Stomach (tissue), 9 donors: ENCODE results near the gene INSM1. TPM values are rescaled to one million over a fixed set of nuclear protein-coding genes. Genes with fewer than 3 reads are reported as not detected.

ENCODE experiments used
- DNase-seq, 2 donors: peaks; one replicate each; pipeline versions ENCODE4 v3.0.0 to v3.0.0-alpha.2; 2013 to 2019
- H3K27ac ChIP-seq, 5 donors: fragments of 200-600 bp in 4 of 5; sonication (generic) in 4 of 5; one replicate each; pipeline ENCODE4 v1.5.1; 2013 to 2019; ENCODE audit warnings: mild to moderate bottlenecking in 1 of 5, moderate library complexity in 1 of 5
- H3K27me3 ChIP-seq, 3 donors: fragments of 200-600 bp; sonication (generic); one replicate each; pipeline ENCODE4 v1.5.1; 2017 to 2019; ENCODE audit warnings: mixed run types in 1 of 3
- H3K36me3 ChIP-seq, 4 donors: fragments of 200-600 bp; sonication (generic); 1 replicate in 3 of 4; 2 replicates in 1 of 4; pipeline ENCODE4 v1.5.1; 2016 to 2019
- H3K4me1 ChIP-seq, 4 donors: fragments of 200-600 bp; sonication (generic); one replicate each; pipeline ENCODE4 v1.5.1; 2016 to 2019
- H3K4me3 ChIP-seq, 4 donors: fragments of 200-600 bp; sonication (generic) in 3 of 4; one replicate each; pipeline ENCODE4 v1.5.1; 2016 to 2019; ENCODE audit warnings: mild to moderate bottlenecking in 1 of 4
- H3K9me3 ChIP-seq, 4 donors: fragments of 200-600 bp; sonication (generic); one replicate each; pipeline ENCODE4 v1.5.1; 2016 to 2019
- EP300 ChIP-seq: sonication (generic); formaldehyde crosslinking; IDR thresholded peaks from one replicate; pipeline ENCODE4 v1.6.1; 2017; ENCODE audit warnings: antibody characterized with exemption
- POLR2A ChIP-seq, 4 donors: fragments of 450-650 bp; IDR thresholded peaks; one replicate each; pipeline ENCODE4 v1.6.1; 2016; ENCODE audit warnings: antibody characterized with exemption in 4 of 4, control low read depth in 2 of 4, mild to moderate bottlenecking in 1 of 4, moderate library complexity in 1 of 4
- POLR2AphosphoS5 ChIP-seq, 3 donors: sonication (generic); formaldehyde crosslinking; IDR thresholded peaks; one replicate each; pipeline ENCODE4 v1.6.1; 2016; ENCODE audit warnings: antibody characterized with exemption in 3 of 3
- WGBS, 5 donors: extraction: QIAGEN DNeasy Blood & Tissue Kit in 3 of 5; methylation state at CpG; one replicate each; pipeline versions ENCODE4 v1.1.5 to v1.1.7; 2013 to 2018; 5-methylcytosine and 5-hydroxymethylcytosine counted together
- intact Hi-C: fragments of 100-400 bp; cut with DNase I; formaldehyde crosslinking; loops from one replicate; pipeline ENCODE4 v1.15.1; 2023; ENCODE audit warnings: low total_unique reads
- polyA plus RNA-seq, 3 donors: library from polyadenylated mRNA; stranded (reverse); fragments of 200-250 nt; gene quantifications; one replicate each; pipeline ENCODE4 v1.2.3, GENCODE V29; 2013
- total RNA-seq, 5 donors: library from RNA; depleted of rRNA; stranded (reverse); fragments of >200 nt; gene quantifications; one replicate each; pipeline versions ENCODE4 v1.1.0 to v1.2.3, GENCODE V29; 2014 to 2016
- TF ChIP-seq, protein P1 (sequence below), 7 experiments: fragments of 450-650 bp in 4 of 7; fragments of 200-600 bp in 3 of 7; sonication (generic) in 3 of 7; IDR thresholded peaks; one replicate each; pipeline ENCODE4 v1.5.1; 2016 to 2019; ENCODE audit warnings: antibody characterized with exemption in 7 of 7, control low read depth in 2 of 7, mild to moderate bottlenecking in 1 of 7
- donor health status: healthy with polysubstance abuse.
- donor health status: Bipolar disorder and iron deficiency.
- donor health status: healthy.

Gene INSM1
- total and polyA plus RNA-seq, 8 donors = 0.48 to 23.2 (median 2.0) TPM; not detected in 3

DNA sequence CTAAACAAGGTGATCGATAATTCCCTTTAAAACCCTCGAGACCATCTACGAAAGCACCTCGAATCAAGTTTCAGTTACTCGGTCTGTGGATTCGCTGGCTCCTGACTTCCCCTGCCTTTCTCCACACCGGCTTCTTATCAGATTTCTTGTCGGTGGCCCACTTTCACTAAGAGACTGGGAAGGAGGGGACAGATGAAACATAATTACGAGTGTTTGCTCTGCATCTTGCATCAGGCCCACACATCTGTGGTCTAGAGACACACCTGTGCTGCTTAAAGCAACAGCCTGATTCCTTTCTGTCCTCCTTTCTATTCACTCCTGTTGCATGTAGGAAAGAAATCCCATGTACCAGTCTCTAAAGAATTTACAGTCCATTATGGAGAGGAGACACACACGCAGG lies 37.7 kb downstream of the INSM1 start:
- Histone ChIP-seq H3K36me3 (peaks cover 0 to 68% (median 48%) of the 10 kb centered on the region in 4 donors), H3K4me1 (peaks cover 0 to 12% (median 6%) of the 10 kb centered on the region in 4 donors), H3K27ac (no peak overlapping the region), H3K4me3 (no peak overlapping the region), H3K9me3 (no peaks in the 10 kb centered on the region), H3K27me3 (no peaks in the 10 kb centered on the region)
- intact Hi-C loops = no loop called here
- DNase-seq = no peak
- no peak for TF ChIP-seq POLR2A (IDR thresholded peaks at IDR 0.05)
- no peak for TF ChIP-seq POLR2AphosphoS5 (IDR thresholded peaks at IDR 0.05)
- TF ChIP-seq EP300 = no peak
- TF ChIP-seq, protein P1, sequence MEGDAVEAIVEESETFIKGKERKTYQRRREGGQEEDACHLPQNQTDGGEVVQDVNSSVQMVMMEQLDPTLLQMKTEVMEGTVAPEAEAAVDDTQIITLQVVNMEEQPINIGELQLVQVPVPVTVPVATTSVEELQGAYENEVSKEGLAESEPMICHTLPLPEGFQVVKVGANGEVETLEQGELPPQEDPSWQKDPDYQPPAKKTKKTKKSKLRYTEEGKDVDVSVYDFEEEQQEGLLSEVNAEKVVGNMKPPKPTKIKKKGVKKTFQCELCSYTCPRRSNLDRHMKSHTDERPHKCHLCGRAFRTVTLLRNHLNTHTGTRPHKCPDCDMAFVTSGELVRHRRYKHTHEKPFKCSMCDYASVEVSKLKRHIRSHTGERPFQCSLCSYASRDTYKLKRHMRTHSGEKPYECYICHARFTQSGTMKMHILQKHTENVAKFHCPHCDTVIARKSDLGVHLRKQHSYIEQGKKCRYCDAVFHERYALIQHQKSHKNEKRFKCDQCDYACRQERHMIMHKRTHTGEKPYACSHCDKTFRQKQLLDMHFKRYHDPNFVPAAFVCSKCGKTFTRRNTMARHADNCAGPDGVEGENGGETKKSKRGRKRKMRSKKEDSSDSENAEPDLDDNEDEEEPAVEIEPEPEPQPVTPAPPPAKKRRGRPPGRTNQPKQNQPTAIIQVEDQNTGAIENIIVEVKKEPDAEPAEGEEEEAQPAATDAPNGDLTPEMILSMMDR (IDR thresholded peaks at IDR 0.05) = no peak
- 72 to 89% (median 82%) methylated on average over 10 of the region's 10 CpGs for WGBS, 5 donors

DNA sequence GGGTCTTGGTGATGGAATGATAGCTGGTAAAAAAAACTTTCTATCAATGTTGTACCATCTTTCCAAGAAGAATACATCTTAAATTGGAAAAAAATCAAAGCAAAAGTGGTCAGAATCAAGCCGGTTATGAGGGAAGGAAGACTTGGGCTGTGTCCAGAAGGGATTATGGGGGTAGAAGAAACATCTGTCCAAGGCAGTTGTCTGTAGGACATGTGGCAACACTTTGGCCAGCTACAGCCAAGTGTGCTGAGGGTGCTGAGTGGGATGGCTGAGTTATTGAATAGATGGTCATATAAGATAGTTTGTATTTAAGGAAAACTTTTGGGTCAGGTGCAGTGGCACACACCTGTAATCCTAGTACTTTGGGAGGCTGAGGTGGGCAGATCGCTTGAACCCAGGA lies 38.4 kb downstream of the INSM1 start:
- 79 to 89% (median 84%) methylated on average over 2 of the region's 2 CpGs for WGBS, 5 donors
- no peaks in the 10 kb centered on the region for H3K9me3 ChIP-seq
- H3K27ac ChIP-seq = no peak overlapping the region
- H3K36me3 ChIP-seq = peaks cover 0 to 64% (median 49%) of the 10 kb centered on the region in 4 donors
- TF ChIP-seq, protein P1 (IDR thresholded peaks at IDR 0.05) = no peak
- TF ChIP-seq EP300 = no peak
- TF ChIP-seq POLR2A (IDR thresholded peaks at IDR 0.05) = no peak
- TF ChIP-seq POLR2AphosphoS5 (IDR thresholded peaks at IDR 0.05) = no peak
- H3K27me3 ChIP-seq = no peaks in the 10 kb centered on the region
- DNase-seq = no peak
- H3K4me1 ChIP-seq = peaks cover 0 to 19% (median 12%) of the 10 kb centered on the region in 4 donors
- intact Hi-C loops = no loop called here
- no peak overlapping the region for H3K4me3 ChIP-seq

DNA sequence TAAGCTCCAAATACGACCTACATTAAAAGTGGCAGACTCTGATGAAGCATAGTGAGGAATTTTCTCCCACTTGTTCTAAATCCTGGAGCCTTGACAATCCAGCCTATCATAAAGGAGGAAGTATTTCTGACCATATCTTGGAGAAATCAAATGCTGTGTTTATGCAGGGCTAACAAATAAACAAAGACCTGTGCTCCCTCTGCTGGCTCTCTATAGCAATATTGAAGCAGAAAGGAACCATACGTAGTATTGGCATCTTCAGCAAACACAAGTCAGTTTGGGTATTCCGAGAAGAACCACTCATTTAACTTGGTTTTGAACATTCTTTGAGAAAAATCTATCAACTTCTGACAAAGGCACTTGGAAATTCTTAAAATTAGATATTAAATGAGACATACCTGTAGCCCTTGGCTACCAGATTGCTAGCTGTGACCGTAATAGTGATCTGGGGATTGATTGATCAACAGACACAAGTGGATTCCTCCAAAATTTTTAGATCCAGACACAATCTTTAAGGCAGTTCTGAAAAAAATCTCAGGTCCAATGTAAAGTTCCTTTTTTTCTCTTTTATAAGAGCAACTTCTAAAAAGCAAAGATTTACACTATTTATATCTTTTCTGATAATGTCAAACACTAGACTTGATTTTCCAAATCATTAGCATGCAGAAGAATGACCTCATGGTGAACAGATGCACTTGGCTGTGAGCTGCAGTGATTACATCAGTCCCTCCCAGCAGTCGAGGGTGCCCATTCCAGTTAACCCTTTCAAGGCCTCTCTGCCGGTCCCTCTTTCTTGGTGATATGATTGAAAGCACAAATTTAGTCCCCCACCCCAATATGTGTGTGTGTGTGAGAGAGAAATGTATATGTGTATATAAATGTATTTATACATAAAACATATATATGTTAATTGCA lies 40.2 kb downstream of the INSM1 start:
- 54 to 61% (median 57%) methylated on average over 6 of the region's 6 CpGs for WGBS, 5 donors
- DNase-seq = peak in 1 of 2 donors; percentile 62
- Histone ChIP-seq H3K36me3 (peaks cover 0 to 53% (median 39%) of the 10 kb centered on the region in 4 donors), H3K4me3 (no peak overlapping the region), H3K27ac (no peak overlapping the region), H3K27me3 (no peaks in the 10 kb centered on the region), H3K4me1 (peaks cover 0 to 21% (median 13%) of the 10 kb centered on the region in 4 donors), H3K9me3 (no peaks in the 10 kb centered on the region)
- intact Hi-C loops = no loop called here
- TF ChIP-seq POLR2A (IDR thresholded peaks at IDR 0.05) (no peak), POLR2AphosphoS5 (IDR thresholded peaks at IDR 0.05) (no peak), EP300 (no peak)
- TF ChIP-seq, protein P1 (IDR thresholded peaks at IDR 0.05) = no peak

DNA sequence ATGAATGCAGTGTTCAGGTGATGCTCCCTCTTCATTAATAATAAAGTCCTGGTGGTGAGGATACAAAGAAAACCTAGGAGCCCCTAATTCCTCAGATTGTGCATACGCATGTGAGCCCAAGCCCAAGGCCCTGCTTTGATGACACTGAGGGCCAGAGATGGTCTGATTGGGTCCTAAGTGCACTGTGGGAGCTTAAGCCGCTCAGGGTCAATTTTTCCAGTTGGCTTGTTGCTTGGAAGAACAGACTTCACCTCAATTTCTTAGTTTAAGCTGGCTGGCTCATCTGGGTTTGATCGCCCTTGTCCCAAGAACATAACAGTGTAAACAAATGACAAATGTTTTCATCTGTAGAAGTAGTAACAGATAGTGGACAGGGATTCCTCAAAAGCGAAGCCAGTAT lies 41.4 kb downstream of the INSM1 start:
- TF ChIP-seq, protein P1 (IDR thresholded peaks at IDR 0.05) = no peak
- TF ChIP-seq EP300 (no peak), POLR2AphosphoS5 (IDR thresholded peaks at IDR 0.05) (no peak), POLR2A (IDR thresholded peaks at IDR 0.05) (no peak)
- H3K27ac ChIP-seq = no peak overlapping the region
- H3K27me3 ChIP-seq = no peaks in the 10 kb centered on the region
- H3K4me3 ChIP-seq = no peak overlapping the region
- H3K4me1 ChIP-seq = peaks cover 0 to 21% (median 13%) of the 10 kb centered on the region in 4 donors
- no peaks in the 10 kb centered on the region for H3K9me3 ChIP-seq
- WGBS, 5 donors = 95 to 99% (median 97%) methylated on average over 4 of the region's 4 CpGs
- no peak for DNase-seq
- H3K36me3 ChIP-seq = peaks cover 0 to 42% (median 29%) of the 10 kb centered on the region in 4 donors
- intact Hi-C loops = no loop called here
